ENCODE measurements around the gene RCVRN. TPM values are rescaled to one million over a fixed set of nuclear protein-coding genes. Genes with fewer than 3 reads are reported as not detected.

RCVRN gene
- total and polyA plus RNA-seq, 2 of the 8 experiments (the other 6 are each of a cell fraction or from before 2014, with no cell fraction given), result not detected

DNA sequence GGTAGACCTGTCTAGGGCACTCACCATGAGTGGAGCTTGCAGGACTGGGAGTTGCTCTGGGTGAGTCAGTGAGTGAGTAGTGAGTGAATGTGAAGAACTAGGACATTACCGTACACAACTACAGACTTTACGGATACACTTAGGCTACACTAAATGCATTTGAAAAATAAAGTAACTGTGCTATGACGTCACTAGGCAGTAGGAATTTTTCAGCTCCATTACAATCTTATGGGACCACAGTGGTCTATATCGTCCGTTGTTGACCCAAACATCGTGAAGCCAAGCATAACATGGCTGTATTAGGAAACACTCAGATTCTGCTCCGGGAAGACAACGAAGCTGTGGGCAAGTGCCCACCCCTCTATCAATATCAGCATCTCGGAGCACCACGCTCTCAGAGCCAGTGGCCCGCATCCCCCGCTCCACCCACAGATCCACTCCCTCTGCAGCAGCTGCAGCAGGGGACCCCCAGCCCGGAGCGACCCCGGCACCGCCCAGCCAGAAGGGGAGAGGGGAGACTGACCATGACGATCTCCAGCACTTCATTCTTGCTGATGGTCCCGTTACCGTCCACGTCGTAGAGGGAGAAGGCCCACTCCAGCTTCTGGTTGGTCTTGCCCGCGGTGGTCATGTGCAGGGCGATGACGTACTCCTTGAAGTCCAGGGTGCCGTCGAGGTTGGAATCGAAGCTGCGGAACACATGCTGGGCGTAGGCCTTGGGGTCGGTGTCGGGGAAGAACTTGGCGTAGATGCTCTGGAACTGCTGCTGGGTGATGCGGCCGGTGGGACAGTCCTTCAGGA lies 594 bp downstream of the RCVRN start:
- CTCF ChIA-PET (ENCODE audit: partially characterized antibody), result interaction anchor here (0.8 to 10.8 kb wide), 9 partner anchors 13 to 382 kb away, joined by 3 to 101 read pairs (median 10); no protein-coding TSS in a partner anchor
- Histone ChIP-seq H2BK15ac (ENCODE audit: low read length) (no peak overlapping the region), H3K23me2 (ENCODE audit: low read depth, low read length) (no peaks in the 10 kb centered on the region), H3K9me3 (ENCODE audit: insufficient read depth in 2 of 2, low read depth in 1 of 2, low read length in 1 of 2) (no peaks in the 10 kb centered on the region), H3K79me1 (ENCODE audit: low read depth, low read length) (no peaks in the 10 kb centered on the region), H4K91ac (replicated peaks; ENCODE audit: insufficient read length, low read length) (no peak overlapping the region), H2BK20ac (ENCODE audit: low read length) (no peak overlapping the region), H3K4me2 (ENCODE audit: insufficient read depth in 1 of 2, low read depth in 2 of 2, low read length in 2 of 2) (no peak overlapping the region), H3K4me1 (replicated peaks in 1 of 4; ENCODE audit: control insufficient read depth in 3 of 4, insufficient read depth in 4 of 4, low read length in 3 of 4) (peaks cover 0 to 4% (median 2%) of the 10 kb centered on the region in 4 experiments; a peak in 3 of 7 replicates), H3K36me3 (ENCODE audit: control insufficient read depth in 2 of 4, insufficient read depth in 4 of 4, low read length in 3 of 4) (no peaks in the 10 kb centered on the region), H3K18ac (ENCODE audit: extremely low read depth, low read length) (no peak overlapping the region), H3K27ac (ENCODE audit: low read depth, low read length) (no peak overlapping the region), H3K56ac (replicated peaks; ENCODE audit: insufficient read length, low read depth, low read length) (no peak overlapping the region), H3K9ac (replicated peaks in 1 of 4; ENCODE audit: extremely low read depth in 1 of 4, low read depth in 3 of 4, low read length in 3 of 4) (no peak overlapping the region), H2BK120ac (replicated peaks; ENCODE audit: low read depth, low read length) (no peak overlapping the region), H2AFZ (ENCODE audit: low read length) (no peak overlapping the region), H4K5ac (ENCODE audit: insufficient read length, low read depth, low read length) (no peak overlapping the region), H3K4ac (replicated peaks; ENCODE audit: insufficient read length, low read depth, low read length) (no peak overlapping the region), H3K14ac (ENCODE audit: insufficient read length) (no peak overlapping the region), H3K79me2 (ENCODE audit: control insufficient read depth in 1 of 2, insufficient read depth in 2 of 2, low read length in 2 of 2) (no peaks in the 10 kb centered on the region), H4K8ac (ENCODE audit: extremely low read depth, insufficient read depth, low read length) (no peak overlapping the region), H2BK5ac (ENCODE audit: low read depth, low read length) (no peak overlapping the region), H3K4me3 (ENCODE audit: extremely low read depth in 1 of 4, insufficient read depth in 2 of 4, low read depth in 3 of 4, low read length in 4 of 4) (no peak overlapping the region), H2AK5ac (ENCODE audit: low read depth, low read length) (no peak overlapping the region), H4K20me1 (replicated peaks in 1 of 2; ENCODE audit: control insufficient read depth in 1 of 2, insufficient read depth in 2 of 2, low read length in 2 of 2) (no peaks in the 10 kb centered on the region), H2BK12ac (ENCODE audit: low read depth, low read length) (no peak overlapping the region), H3K27me3 (replicated peaks in 1 of 4; ENCODE audit: control insufficient read depth in 3 of 4, extremely low read depth in 1 of 4, insufficient read depth in 3 of 4, low read length in 3 of 4) (no peaks in the 10 kb centered on the region; a peak in 1 of 7 replicates), H3K23ac (ENCODE audit: insufficient read length) (no peak overlapping the region)
- DNase-seq (ENCODE audit: low read depth in 1 of 2, low spot score in 2 of 2) (no peak), FAIRE-seq (no peak)
- TF ChIP-seq EGR1 (IDR thresholded peaks at IDR 0.05; ENCODE audit: borderline replicate concordance, low read depth, low read length), result no peak
- TF ChIP-seq, protein P1, sequence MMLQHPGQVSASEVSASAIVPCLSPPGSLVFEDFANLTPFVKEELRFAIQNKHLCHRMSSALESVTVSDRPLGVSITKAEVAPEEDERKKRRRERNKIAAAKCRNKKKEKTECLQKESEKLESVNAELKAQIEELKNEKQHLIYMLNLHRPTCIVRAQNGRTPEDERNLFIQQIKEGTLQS (IDR thresholded peaks at IDR 0.05; ENCODE audit: insufficient read depth, low read depth, low read length), result no peak
- no peak for TF ChIP-seq RFX5 (IDR thresholded peaks at IDR 0.05; ENCODE audit: borderline replicate concordance, low read depth, low read length)
- WGBS, 2 experiments (ENCODE audit: extremely low coverage in 1 of 2, insufficient coverage in 1 of 2, insufficient read length in 1 of 2, insufficient replicate concordance in 2 of 2, low coverage in 1 of 2, low lambda C conversion rate in 2 of 2, missing lambda C conversion rate in 1 of 2), result 90% methylated on average over 31 of the region's 35 CpGs; no CpG with 5 or more reads in 1 of the 2 experiments
- POLR2A ChIA-PET (ENCODE audit: partially characterized antibody), result interaction anchor here (0.6 kb wide), 2 partner anchors 281 to 817 kb away, joined by 3 read pairs; no protein-coding TSS in a partner anchor

Data from H1 (cell line).